Lung (tissue), 13 donors: ENCODE measurements around the gene SLC38A11. TPM values are rescaled to one million over a fixed set of nuclear protein-coding genes. Genes with fewer than 3 reads are reported as not detected.
A peak's percentile ranks its signal among the peaks of the same experiment; 100 is the strongest.

Experiments used
- ATAC-seq: fragments of 200-7000 bp; cut with Tn5 transposase; one replicate; pipeline ENCODE4 v1.9.1; 2020; ENCODE audit warnings: moderate number of reproducible peaks; ENCODE audit not compliant: insufficient read depth, low FRiP score
- DNase-seq, 3 donors: peaks; one replicate each; pipeline ENCODE4 v3.0.0-alpha.2; 2013 to 2017
- H3K27ac ChIP-seq, 2 donors: one replicate each; pipeline ENCODE4 v1.5.1; 2013; ENCODE audit warnings: mild to moderate bottlenecking in 2 of 2, moderate library complexity in 2 of 2, control low read depth in 1 of 2, inconsistent platforms in 1 of 2, low read depth in 1 of 2, low read length in 1 of 2
- H3K27me3 ChIP-seq, 3 donors: one replicate each; pipeline ENCODE4 v1.5.1; 2013; ENCODE audit warnings: low read length in 2 of 3; ENCODE audit not compliant: control insufficient read depth in 3 of 3, insufficient read depth in 3 of 3
- H3K36me3 ChIP-seq, 4 donors: one replicate each; pipeline ENCODE4 v1.5.1; 2013; ENCODE audit warnings: low read length in 4 of 4, mild to moderate bottlenecking in 1 of 4, moderate library complexity in 1 of 4; ENCODE audit not compliant: control insufficient read depth in 4 of 4, insufficient read depth in 4 of 4
- H3K4me1 ChIP-seq, 5 donors: one replicate each; pipeline ENCODE4 v1.5.1; 2013; ENCODE audit warnings: low read length in 5 of 5, mild to moderate bottlenecking in 2 of 5, moderate library complexity in 1 of 5; ENCODE audit not compliant: control insufficient read depth in 5 of 5, insufficient read depth in 5 of 5
- H3K4me3 ChIP-seq: one replicate; pipeline ENCODE4 v1.5.1; 2013; ENCODE audit warnings: mild to moderate bottlenecking, control low read depth, moderate library complexity
- H3K9ac ChIP-seq, 2 donors: one replicate each; pipeline ENCODE4 v1.5.1; 2013; ENCODE audit warnings: low read length in 2 of 2, control low read depth in 1 of 2; ENCODE audit not compliant: insufficient read depth in 1 of 2
- H3K9me3 ChIP-seq, 4 donors: one replicate each; pipeline ENCODE4 v1.5.1; 2013; ENCODE audit warnings: low read length in 3 of 4, mild to moderate bottlenecking in 1 of 4, moderate library complexity in 1 of 4; ENCODE audit not compliant: control insufficient read depth in 4 of 4, insufficient read depth in 3 of 4
- CTCF ChIP-seq: IDR thresholded peaks from 2 replicates; pipeline ENCODE4 v1.5.1; 2012; ENCODE audit warnings: mild to moderate bottlenecking; ENCODE audit errors: control extremely low read depth, extremely low read depth
- WGBS, 2 donors: extraction: QIAGEN DNeasy Blood & Tissue Kit; methylation state at CpG; one replicate each; pipeline ENCODE4 v1.1.7; 2013; 5-methylcytosine and 5-hydroxymethylcytosine counted together
- polyA plus RNA-seq, 2 donors: library from polyadenylated mRNA; stranded (reverse); fragments of 200-250 nt; gene quantifications; one replicate each; pipeline ENCODE4 v1.2.1, GENCODE V29; 2013
- small RNA-seq: library from RNA; depleted of rRNA; stranded (forward); fragments of <200 nt; gene quantifications from one replicate; pipeline ENCODE3, GENCODE V24; 2014; ENCODE audit warnings: low replicate concordance
- total RNA-seq, 2 donors: library from RNA; depleted of rRNA in 1 of 2; stranded (reverse); fragments of >200 nt in 1 of 2; gene quantifications; one replicate each; pipeline ENCODE4 v1.2.1, GENCODE V29; 2014 to 2021
- donor health status: control.
- donor health status: control.
- donor health status: Bipolar disorder and iron deficiency.
- donor health status: healthy.
- donor health status: DM: yes; HTN: yes; CAD: no.

SLC38A11 gene
- total and polyA plus RNA-seq, 4 donors: 0.10 to 1.2 (median 0.15) TPM; not detected in 1

- Histone ChIP-seq H3K9me3 (no peaks in the 10 kb centered on the region), H3K9ac (no peak overlapping the region), H3K27me3 (peaks cover 0 to 6% (median 0%) of the 10 kb centered on the region in 3 donors), H3K4me3 (no peak overlapping the region), H3K36me3 (no peaks in the 10 kb centered on the region), H3K27ac (no peak overlapping the region), H3K4me1 (peaks cover 0 to 5% (median 0%) of the 10 kb centered on the region in 5 donors)
- no peak for ATAC-seq
- 65 to 90% methylated on average over 2 of the region's 2 CpGs for WGBS, 2 donors
- no peak for TF ChIP-seq CTCF
- DNase-seq: peak in 2 of 3 donors; percentile 55 to 61
Measured at GRCh38 chr2:164846276-164846675, 109.0 kb downstream of the SLC38A11 start.

Small RNAs within 50 kb of the gene (small RNA-seq; reads per million reads assigned to genes)
- gene RNA5SP110: not detected
- gene RNA5SP111: not detected

Other genes starting within 250 kb of the SLC38A11 start
- 10 to 100 TPM; 83.8 to 86.5 TPM for gene COBLL1, start 113.7 kb downstream of the SLC38A11 start, total RNA-seq
- 10 to 100 TPM; 13.0 to 23.6 TPM for gene COBLL1, start 113.7 kb downstream of the SLC38A11 start, polyA plus RNA-seq
- gene SCN3A, start 248.5 kb upstream of the SLC38A11 start, total RNA-seq: 1 to 10 TPM in 1 of 2 donors, under 1 TPM in 1; 0.71 to 2.3 TPM
- under 1 TPM; 0.06 to 0.16 TPM for gene SCN3A, start 248.5 kb upstream of the SLC38A11 start, polyA plus RNA-seq